KBM-7 (cell line): ENCODE measurements around the gene ROBO4.

ENCODE experiments used
- DNase-seq: peaks from one replicate; pipeline ENCODE4 v3.0.0-alpha.2; 2015
- in situ Hi-C: fragments of 300-500 bp; cut with MboI; formaldehyde crosslinking; loops from 2 replicates; pipeline ENCODE4 v1.14.3; 2020; ENCODE audit warnings: low sequenced_read_pairs, low pct_unique_long_range_greater_than_20kb, mixed read lengths

The ROBO4 gene

DNA sequence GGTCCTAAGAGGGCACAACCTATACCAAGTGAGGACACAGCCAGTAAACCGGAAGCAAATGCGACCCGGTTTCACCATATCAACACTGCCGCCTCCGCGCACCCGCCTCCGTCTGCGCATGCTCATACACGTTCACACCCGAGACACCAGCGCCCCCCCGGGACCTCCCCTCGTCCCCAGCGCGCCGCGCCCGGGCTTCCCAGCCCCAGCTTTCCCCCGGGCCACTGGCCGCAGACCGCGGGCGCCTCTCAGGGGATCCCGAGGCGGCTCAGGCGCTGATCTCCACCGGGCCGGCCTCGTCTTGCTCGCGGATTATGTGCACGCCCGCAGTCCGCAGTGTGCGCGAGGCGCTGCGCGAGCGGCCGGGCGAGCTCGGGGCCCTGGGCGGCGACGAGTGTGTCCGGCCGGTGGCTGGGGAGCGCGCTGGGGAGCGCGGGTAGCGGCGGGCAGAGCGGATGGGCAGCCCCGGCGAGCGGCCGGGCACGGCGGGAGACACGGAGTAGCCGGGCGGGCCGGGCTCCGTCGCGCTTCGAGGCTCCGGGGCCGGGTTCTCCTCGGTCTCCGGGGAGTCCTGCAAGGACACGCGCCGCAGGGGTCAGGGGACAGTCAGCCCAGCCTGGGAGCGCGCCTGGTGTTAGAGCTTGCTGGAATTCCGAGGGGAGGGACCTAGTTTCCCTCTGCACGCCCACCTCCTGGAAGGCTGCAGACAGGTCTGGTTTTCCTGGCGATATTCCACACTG, 23.4 kb upstream of the ROBO4 start:
- in situ Hi-C loops, result no loop called here
- DNase-seq, result no peak

DNA sequence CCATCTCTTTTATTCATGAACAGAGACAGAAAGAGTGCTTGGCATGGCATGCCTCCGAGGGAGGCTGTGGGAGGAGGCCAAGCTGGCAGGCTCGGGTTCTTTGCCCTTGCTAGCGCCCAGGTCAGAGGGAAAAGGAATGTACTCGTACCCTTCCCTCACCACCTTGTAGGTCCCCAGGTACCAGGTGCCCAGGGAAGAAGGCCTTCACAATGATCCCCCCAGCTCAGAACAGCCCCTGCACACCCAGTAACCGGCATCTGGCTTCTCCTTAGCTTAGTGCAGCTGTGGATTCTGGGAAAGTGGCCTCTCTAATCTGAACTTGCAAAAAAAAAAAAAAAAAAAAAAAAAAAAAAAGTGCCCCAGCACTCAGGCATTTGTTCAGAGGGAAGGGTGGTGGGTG, 22.7 kb upstream of the ROBO4 start:
- in situ Hi-C loops, result no loop called here
- DNase-seq, result no peak

DNA sequence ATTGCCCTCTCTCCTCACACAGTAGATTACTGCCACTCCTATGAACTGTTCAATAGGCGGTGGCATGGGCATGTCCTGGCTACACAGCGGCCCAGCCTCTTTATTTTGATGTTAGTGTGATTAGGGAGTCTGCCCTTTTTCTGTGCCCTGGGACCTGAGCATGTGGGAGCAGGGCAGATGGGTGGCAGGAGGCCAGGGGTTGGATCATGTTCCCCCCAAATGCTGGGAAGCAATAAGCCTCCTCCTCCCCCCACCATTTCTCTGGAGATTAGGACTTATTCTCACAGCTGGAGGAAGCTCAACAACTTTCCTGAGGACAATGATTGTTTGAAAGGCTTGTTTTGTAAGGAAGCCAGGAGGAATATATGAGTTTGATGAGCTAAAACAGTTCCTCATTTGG, 22.2 kb upstream of the ROBO4 start:
- in situ Hi-C loops, result no loop called here
- no peak for DNase-seq

DNA sequence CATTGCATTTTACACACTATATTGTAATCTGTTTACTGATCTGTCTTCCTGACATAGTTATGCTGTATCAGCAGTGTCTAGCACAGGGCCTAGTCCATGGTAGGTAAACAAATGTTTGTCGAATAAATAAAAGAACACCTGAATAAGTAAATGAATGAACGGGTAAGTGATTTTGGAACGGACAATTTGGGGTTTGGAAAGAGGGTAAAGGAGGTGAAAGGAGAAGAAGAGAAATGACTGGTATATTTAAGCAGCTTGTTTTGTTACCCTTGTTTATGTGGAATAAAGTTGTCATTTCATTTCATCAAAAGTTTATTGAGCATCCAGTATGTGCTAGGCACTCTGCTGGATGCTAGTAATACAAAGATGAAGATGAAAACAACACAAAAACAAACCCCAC, 21.3 kb upstream of the ROBO4 start, which contains the start of gene HEPN1:
Gene HEPN1 (plus strand): TSS at position 301 of the 400 bp plus-strand sequence.
- in situ Hi-C loops, result no loop called here
- DNase-seq, result no peak

DNA sequence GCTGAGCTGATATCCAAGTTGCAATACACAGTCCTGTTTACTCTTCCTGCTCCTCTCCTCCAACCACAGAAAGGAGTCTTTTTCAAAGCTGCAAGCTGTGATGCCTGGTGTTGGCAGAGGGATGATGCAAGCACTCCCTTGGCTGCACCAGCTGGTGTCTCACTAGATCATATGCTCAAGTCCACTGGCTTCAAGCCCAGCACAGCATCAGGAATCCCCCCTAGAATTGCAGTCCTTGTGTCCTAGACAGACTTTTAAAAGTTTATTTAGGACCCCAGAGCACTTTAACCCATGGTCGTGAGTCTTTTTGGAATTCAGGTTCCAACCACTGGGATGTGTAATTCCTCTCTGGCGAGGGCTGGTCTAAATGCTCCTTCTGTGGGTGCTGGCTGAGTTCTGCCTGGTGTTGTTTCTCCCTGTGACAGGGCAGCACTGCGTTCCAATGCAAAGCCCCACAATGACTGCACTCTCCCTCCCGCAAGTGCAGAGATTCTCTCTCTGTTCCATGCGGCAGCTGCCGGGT, 19.5 kb upstream of the ROBO4 start:
- in situ Hi-C loops, result no loop called here
- no peak for DNase-seq

DNA sequence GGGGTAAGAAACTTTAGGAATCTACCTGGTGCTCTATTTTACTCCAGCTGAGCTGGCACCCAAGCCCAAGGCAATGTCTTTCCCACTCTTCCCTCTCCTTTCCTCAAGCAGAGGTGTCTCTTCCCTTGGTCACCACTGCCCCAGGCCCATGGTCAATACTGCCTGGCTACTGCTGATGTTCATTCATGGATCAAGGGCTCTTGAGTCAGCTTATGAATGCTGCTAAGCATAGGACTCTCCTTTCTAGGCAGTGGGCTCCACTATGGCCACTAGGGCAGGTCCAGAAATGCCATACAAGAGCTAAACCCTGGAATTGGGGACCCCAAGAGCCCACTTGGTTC, 18.7 kb upstream of the ROBO4 start:
- in situ Hi-C loops, result no loop called here
- no peak for DNase-seq

DNA sequence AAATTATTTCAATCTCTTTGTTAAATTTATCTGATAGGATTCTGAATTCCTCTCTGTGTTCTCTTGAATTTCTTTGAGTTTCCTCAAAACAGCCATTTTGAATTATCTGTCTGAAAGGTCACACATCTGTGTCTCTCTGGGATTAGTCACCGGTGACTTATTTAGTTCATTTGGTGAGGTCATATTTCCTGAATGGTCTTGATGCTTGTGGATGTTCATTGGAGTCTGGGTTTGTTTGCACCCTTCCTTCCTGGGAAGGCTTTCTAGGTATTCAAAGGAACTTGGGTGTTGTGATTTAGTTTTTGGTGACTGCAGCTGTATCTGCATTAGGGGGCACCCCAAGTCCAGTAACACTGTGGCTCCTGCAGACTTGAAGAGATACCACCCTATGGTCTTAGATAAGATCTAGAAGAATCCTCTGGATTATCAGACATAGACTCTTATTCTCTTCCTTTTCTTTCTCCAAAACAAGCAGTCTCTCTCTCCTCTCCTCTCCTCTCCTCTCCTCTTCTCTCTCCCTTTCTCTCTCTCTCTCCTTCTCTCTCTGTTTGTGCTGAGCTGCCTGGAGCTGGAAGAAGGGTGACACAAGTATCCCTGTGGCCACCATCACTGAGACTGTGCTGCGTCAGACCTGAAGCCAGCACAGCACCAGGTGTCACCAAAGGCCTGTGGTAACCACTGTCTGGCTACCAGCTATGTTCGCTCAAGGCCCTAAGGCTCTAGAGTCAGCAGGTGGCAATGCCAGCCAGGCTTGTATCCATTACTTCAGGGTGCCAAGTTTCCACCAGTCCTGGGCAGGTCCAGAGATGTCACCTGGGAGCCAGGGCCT, 18.1 kb upstream of the ROBO4 start:
- in situ Hi-C loops, result no loop called here
- no peak for DNase-seq

DNA sequence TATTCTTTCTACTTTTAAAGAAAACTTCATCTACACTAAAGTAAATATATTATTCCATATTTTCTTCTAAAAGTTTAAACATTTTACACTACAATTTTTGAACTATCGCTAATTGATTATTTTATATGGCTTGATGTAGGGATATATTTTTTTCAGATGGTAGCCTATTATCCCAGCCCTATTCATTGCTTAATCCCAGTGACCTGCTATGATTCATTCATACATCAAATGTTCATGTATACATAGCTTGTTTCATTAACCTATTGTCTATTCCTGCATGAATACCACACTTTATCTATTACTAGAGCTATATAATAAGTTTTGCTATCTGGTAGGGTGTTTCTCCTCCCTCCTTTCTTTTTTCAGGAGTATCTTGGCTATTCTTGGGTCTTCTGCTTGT, 5.0 kb upstream of the ROBO4 start:
- in situ Hi-C loops, result no loop called here
- no peak for DNase-seq

DNA sequence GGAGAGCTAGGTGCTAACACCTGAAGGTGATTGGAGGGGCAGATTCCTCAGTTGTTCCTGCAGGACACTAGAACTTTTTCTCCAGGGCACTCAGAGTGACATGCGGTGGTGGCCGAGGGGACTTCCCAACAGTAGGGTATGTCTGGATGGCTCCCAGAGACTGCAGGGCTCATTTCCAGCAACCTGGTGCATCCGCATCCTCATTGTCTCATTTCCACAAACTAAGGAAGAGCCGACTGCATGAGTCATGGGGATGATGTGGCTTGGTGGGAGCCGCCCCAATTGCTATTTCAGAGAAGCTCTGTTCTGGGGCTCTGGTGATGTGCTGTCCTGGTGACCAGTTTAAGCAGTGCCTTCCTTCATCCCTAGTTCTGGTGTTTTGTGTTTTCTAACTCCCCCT, 2.8 kb upstream of the ROBO4 start:
- no peak for DNase-seq
- in situ Hi-C loops, result no loop called here

DNA sequence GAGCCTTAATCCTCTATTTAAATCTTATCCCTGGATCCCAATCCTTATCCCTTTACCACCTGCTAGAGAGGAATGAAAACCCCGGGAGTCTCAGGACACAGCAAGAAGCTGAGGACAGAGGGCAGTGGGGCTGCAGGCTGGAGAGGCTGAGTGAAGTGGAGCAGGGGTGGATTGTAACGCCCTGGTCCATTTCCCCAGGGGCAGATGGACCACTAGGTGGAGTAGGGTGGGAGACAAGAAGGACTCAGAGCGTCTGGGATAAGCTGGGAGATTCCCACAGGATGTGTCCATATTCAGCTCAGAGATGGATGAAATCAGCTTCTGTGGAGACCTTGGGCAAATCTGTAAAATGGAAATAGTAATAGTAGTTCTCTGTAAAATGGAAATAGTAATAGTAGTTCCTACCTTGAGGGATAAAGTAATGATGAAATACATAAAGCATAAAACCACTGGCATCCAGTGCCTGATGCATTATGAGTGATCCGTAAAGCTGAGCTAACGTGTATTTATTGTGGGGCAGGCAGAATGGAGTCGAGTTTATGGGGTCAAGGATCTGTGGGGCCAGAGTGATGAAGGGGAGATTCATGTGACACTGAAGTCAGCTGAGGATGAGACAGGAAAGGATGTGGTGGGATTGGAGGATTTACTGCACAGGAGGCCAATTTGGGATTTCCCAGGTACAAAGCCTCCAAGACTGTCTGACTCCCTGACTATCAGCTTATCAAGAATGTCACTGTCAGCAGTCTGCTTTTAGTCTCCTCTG, 1.9 kb upstream of the ROBO4 start:
- no peak for DNase-seq
- in situ Hi-C loops, result no loop called here

DNA sequence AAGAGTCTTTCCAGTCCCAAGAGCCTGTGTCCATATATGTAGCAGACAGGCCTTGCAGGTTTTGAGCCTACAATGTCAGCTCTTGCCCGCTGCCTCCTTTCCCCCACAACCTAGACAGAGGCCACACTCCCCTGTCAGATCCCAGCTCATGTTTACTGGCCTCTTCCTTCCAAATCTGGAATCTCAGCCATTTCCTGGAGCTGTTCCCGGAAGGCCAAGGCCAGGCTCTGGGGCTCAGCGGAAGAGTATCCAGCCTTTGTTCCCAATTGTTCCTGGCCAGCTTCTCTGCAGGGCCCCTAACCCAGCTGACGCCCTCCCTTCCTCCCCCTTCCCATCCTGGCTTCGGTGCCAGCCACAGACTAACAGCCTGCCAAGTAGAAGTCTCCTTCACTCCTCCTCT, 1.0 kb upstream of the ROBO4 start:
- no peak for DNase-seq
- in situ Hi-C loops, result no loop called here

DNA sequence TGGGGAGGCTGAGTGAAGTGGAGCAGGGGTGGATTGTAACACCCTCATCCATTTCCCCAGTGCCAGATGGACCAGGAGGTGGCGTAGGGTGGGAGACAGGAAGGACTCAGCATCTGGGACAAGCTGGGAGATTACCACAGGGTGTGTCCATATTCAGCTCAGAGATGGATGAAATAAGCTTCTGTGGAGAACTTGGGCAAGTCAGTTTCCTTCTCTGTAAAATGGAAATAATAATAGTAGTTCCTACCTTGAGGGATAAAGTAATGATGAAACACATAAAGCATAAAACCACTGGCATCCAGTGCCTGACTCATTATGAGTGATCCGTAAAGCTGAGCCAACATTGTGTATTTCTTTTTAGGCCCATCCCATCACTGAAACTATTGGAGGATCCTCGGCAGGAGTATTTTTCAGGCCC, 607 bp upstream of the ROBO4 start:
- no peak for DNase-seq
- in situ Hi-C loops, result no loop called here

DNA sequence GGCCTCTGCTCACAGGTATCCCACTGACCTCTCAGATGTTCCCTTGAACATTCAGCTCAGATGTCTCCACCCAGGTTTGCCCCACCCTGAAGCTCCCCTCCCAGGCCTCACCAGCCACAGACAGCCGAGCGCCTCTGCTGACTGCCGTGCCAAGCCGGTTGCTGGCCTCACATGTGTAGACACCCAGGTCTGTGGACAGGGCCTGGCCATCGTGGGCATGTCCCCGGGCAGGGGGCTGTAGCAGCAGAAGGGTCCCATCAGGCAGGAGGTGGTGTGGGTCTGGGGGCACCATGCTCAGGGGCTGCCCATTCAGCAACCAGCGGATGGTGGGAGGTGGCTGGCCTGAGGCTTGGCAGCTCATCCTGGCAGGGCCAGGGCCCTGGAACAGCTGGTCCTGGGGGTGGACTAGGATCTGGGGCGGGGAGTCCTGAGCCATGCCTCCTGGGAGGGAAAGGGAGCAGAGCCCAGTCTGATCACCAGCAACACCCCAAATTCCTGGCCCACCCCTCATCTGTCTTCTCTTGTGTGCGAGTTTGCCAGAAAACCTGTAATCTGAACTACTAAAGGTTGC, 759 bp downstream of the ROBO4 start:
- no peak for DNase-seq
- in situ Hi-C loops, result no loop called here

DNA sequence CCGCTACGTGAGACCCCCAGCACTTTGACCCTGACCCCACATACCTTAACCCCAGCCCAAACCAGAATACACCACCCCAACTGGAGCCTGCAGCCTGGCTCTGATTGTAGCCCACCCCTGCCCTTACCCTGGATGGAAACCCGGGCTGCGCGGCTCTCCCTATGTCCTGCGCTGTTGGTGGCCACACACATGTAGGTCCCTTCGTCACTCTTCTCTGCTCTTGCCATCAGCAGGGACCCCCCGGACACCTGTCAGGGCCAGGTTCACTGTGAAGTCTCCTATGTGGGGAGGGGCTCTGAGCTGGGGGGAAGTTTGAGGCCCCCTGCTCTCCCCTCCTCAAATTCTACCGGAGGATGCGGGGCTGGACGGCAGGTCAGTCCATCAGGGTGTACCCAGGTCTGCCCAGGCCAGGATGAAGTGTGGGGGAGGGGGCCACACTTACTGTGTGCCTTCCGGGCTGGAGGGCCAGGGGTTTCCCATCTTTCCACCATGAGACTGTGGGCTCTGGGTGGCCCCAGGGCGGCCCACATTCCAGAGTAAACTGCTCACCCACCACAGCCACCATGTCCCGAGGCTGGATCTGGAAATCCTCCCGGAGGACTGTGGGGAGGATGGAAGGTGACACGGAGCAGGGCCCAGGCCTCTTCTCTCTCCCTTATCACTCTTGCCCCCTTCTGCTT, 1.5 kb downstream of the ROBO4 start:
- DNase-seq, result no peak
- in situ Hi-C loops, result no loop called here

DNA sequence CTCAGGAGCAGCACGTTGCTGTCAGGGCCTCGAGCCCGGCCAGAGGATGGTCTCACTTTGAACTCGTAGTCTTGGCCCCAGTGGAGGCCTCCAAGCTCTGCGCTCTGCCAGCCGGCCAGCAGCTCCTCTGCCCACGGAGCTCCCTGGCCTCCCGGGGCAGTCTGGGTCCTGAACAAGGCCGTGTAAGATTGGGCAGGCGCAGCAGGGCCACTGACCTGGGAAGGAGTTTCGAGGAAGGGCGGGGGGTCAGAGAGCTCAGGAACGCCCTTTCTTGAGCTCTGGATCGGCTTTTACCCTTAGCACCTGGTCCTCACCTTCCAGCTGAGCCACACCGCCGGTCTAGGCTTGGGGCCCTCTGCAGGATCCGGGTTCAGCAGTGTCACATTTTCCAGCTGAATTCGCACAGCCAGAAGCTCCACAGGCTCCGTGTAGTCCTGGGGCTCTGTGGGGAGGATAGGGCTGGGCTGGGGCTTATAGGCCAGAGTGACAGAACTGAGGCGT, 2.1 kb downstream of the ROBO4 start:
- in situ Hi-C loops, result no loop called here
- DNase-seq, result no peak

DNA sequence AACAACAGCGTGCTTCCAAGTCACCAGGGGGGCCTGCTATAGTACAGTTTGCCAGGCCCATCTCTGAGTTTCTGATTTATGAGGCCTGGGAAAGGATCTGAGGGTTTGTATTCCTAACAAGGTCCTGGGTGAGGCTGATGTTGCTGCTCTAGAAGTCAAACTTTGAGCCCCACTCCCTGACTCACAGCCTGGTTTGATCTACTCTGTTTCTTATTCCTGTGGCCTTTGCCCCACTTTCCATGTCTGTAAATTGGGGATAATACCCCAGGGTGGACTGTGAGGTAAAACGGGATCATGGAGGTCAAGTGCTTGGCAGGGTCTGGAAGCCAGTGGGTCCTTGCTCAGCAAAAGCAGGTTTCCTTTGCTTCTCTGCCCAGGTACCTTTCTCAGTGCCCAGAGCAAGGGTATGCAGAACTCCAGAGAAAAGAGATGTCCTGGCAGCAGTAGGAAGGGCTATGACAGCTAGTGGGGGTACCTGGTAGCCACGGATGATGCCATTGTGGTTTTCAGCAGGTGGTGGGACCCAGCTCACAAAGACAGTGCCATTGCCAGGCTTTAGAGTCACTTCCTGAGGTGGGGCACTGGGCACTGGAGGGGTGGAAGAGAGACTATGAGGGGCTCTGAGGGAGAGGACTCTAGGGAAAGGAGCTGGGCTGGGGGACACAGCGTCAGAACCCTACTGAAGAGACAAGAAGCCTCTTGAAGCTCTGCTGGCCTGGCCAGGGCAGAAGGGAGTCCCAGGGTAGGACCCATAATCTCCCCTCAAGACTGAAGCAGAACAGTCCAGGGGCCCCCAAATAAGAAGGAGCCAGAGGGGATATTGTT, 2.8 kb downstream of the ROBO4 start:
- DNase-seq, result no peak
- in situ Hi-C loops, result no loop called here

DNA sequence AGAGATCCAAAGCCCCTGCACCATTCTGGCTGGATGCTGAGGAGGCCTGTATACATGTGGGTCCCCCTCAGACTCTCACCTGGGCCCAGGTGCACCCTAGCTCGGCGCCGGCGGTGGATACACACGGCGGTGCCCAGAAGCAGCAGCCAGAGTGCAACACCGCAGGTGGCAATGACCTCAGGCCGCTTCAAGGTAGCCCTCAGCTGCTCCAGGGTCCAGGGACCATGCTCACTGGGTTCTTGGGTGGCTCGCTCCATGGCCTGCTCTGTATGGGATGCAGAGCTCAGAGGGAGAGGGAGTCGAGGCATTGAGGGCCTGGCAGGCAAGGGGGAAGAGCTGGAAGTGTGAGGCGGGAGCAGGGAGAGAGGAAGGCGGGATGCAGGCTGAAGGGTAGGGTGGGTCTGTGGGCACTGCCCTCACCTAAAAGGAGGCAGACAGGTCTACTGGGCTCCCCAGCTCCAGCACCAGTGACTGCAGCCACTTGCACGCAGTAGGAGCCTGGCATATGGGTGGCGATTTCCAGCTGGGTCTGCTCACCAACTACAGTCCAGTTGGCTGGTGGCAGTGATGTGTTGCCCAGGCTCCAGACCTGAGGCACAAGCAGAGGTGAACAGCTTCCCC, 3.8 kb downstream of the ROBO4 start:
- in situ Hi-C loops, result no loop called here

More for the DNA sequence above, 3.8 kb downstream of the ROBO4 start:
- DNase-seq, result no peak
